WERI-Rb-1 (cell line): ENCODE results near the gene UHRF2.

Experiments
- DNase-seq: peaks from one replicate; pipeline ENCODE4 v3.0.0-alpha.2; 2020
- H3K27ac ChIP-seq: fragments of 250-450 bp; sonication (Bioruptor Pico); 2 replicates; pipeline ENCODE4 v1.5.1; 2020; ENCODE audit warnings: mild to moderate bottlenecking, moderate library complexity
- H3K27me3 ChIP-seq: fragments of 250-450 bp; sonication (Bioruptor Pico); 2 replicates; pipeline ENCODE4 v1.5.1; 2021; ENCODE audit warnings: mild to moderate bottlenecking, low read depth, moderate library complexity; ENCODE audit not compliant: insufficient read depth, severe bottlenecking
- H3K36me3 ChIP-seq: fragments of 250-450 bp; sonication (Bioruptor Pico); 2 replicates; pipeline ENCODE4 v1.5.1; 2020; ENCODE audit warnings: mild to moderate bottlenecking, moderate library complexity
- H3K4me3 ChIP-seq: 2 replicates; pipeline ENCODE4 v1.5.1; 2011; ENCODE audit warnings: low read depth, mild to moderate bottlenecking, control low read depth, low read length
- H3K9me3 ChIP-seq: fragments of 250-450 bp; sonication (Bioruptor Pico); 2 replicates; pipeline ENCODE4 v1.5.1; 2021; ENCODE audit warnings: mild to moderate bottlenecking, moderate library complexity; ENCODE audit not compliant: severe bottlenecking
- TF ChIP-seq, protein P1 (sequence below): IDR thresholded peaks from 2 replicates; pipeline ENCODE4 v1.5.1; 2011; ENCODE audit warnings: low read depth, mild to moderate bottlenecking, control low read depth, inconsistent platforms, low read length

The UHRF2 gene

DNA sequence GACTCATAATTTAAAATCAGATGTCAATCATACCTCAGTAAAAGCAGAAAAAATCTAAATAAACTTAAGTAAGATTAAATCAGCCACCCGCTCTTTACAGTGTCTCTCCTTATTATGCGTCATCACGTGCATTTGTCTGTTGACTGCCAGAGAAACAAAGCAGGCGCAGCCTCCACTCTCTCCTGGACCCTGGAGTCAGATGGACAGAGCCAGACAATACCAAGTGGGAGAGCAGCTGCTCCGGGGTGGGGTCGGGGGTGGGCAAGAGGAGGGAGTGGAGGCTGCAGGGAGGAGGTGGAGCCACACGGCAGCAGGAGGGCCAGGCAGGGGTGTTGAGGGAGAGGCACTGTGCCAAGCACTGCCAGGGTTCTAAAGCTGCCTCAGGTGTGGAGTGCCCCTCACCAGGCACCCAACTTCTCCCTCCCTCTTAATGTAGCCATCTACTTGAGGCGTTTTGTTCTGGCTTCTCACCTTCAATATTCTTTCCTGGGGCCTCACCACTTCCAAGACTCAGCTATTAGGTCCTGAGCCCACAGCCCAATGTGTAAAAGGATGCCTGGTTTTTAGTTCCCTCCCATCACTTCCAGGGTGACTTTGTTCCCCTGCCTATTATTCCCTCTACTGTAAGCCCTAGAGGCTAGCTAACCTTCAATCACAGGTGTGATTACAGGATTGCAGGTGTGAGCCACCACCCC is 136.3 kb downstream of the UHRF2 start:
- DNase-seq: no peak
- H3K27ac ChIP-seq: no peak overlapping the region
- no peak overlapping the region for H3K4me3 ChIP-seq
- H3K36me3 ChIP-seq: no peaks in the 10 kb centered on the region
- TF ChIP-seq, protein P1, sequence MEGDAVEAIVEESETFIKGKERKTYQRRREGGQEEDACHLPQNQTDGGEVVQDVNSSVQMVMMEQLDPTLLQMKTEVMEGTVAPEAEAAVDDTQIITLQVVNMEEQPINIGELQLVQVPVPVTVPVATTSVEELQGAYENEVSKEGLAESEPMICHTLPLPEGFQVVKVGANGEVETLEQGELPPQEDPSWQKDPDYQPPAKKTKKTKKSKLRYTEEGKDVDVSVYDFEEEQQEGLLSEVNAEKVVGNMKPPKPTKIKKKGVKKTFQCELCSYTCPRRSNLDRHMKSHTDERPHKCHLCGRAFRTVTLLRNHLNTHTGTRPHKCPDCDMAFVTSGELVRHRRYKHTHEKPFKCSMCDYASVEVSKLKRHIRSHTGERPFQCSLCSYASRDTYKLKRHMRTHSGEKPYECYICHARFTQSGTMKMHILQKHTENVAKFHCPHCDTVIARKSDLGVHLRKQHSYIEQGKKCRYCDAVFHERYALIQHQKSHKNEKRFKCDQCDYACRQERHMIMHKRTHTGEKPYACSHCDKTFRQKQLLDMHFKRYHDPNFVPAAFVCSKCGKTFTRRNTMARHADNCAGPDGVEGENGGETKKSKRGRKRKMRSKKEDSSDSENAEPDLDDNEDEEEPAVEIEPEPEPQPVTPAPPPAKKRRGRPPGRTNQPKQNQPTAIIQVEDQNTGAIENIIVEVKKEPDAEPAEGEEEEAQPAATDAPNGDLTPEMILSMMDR: no peak
- H3K9me3 ChIP-seq: no peaks in the 10 kb centered on the region
- H3K27me3 ChIP-seq: no peaks in the 10 kb centered on the region

DNA sequence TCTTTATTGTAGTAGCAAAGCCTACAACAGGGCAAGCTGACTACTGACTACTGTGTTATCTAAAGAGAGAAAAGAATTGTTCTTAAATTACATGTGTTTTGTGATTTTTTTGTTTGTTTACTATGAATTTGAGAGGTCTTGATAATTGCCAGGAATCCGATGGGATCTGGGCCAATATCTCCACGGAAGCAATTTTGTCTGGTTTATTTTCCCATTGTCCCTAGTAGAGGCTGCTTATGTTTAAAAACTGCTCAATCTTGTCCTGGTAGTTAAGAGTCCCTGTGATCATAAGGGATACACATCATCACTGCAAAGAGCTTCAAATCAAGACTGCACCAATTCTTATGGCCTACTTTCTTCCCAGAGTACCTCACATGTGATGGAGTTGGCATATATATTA is 138.1 kb downstream of the UHRF2 start:
- Histone ChIP-seq H3K27ac (no peak overlapping the region), H3K36me3 (no peaks in the 10 kb centered on the region), H3K4me3 (no peak overlapping the region), H3K27me3 (no peaks in the 10 kb centered on the region), H3K9me3 (no peaks in the 10 kb centered on the region)
- TF ChIP-seq, protein P1: no peak
- DNase-seq: no peak

DNA sequence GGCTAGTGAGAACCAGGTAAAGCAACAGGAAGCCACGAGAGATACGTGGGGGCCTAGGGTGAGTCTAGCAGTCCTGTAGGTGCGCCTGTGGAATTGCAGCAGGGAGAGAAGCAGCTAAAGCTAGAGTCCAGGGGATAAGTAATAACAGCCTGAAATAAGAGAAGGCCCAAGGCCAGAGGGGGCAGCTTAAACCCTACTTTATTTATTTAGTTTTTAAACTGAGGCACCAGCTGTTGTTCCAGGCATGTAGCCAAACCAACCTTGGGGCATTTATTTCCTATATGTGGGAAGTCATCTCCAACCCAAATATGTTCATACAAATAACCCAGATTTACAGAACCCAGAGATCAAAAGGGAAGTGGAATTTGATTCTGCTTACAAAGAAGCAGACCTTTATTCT is 139.0 kb downstream of the UHRF2 start:
- no peak overlapping the region for H3K4me3 ChIP-seq
- TF ChIP-seq, protein P1: peak; percentile 32; the same call in 1 of the 2 replicates
- H3K27me3 ChIP-seq: no peaks in the 10 kb centered on the region
- no peaks in the 10 kb centered on the region for H3K36me3 ChIP-seq
- DNase-seq: peak; percentile 38
- no peaks in the 10 kb centered on the region for H3K9me3 ChIP-seq
- no peak overlapping the region for H3K27ac ChIP-seq

DNA sequence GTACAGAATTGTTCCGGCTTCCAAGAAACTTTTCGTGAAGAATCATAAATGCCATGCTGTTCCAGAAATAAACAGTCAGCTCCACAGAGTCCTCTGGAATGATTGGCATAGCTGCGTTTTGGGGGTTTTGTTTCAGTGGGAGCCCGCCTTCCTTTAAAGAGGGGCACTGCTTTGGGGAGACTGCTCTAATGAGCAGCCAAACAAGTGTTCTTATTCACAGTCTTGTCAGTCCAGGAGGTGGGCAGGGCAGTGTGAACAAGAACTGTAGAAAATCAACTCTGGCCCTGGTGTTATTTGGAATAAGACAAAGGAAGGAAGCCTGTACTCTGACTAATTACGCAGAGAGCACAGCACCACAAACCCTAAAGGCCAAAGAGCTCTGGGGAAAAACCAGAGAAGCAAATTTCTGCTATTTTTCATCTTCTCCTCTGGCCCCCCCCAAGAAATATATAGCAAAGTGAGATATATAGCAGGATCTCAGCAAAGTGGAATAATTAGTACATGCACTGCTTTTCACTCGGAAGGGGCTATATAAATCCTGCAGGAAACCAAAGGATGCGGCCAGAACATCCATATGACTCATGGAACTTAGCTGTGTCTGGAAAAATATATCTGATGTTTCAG is 139.6 kb downstream of the UHRF2 start:
- no peak overlapping the region for H3K4me3 ChIP-seq
- no peak overlapping the region for H3K27ac ChIP-seq
- H3K36me3 ChIP-seq: no peaks in the 10 kb centered on the region
- TF ChIP-seq, protein P1: no peak
- H3K27me3 ChIP-seq: no peaks in the 10 kb centered on the region
- DNase-seq: no peak
- no peaks in the 10 kb centered on the region for H3K9me3 ChIP-seq

DNA sequence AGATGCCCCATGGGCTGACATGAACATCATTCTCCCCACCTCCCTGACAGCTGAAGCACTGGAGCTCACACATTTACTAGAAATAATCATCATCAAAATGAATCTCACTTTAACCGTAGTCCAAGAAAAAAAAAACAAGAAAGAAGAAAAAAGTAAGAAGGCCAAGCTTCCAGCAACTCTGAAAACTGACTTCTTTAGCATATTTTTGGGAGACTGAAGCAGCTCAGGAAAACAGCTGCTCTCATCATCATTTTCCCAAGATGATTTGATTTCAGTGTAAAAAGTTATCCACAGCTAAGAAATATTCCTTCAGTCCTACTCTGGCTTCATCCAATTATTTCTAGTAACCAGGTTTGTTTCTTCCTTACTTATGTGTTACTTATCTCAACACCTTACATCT is 140.9 kb downstream of the UHRF2 start:
- Histone ChIP-seq H3K27ac (no peak overlapping the region), H3K36me3 (no peaks in the 10 kb centered on the region), H3K9me3 (no peaks in the 10 kb centered on the region), H3K27me3 (no peaks in the 10 kb centered on the region), H3K4me3 (no peak overlapping the region)
- TF ChIP-seq, protein P1: no peak
- DNase-seq: no peak
